ENCODE measurements around the gene SPOCD1.

Gene SPOCD1

GRCh38 chr1:31815752-31816500 lies at the start of gene SPOCD1:
TSS of gene SPOCD1 (minus strand) at chr1:31816022. CDS start at chr1:31815333, 689 bp downstream.
- Histone ChIP-seq H3K27me3 (ENCODE audit: insufficient read depth, low read length) (no peaks in the 10 kb centered on the region), H3K9ac (ENCODE audit: low read depth, low read length) (peak within 1 kb of the TSS; percentile 35; the same call in 1 of the 2 replicates), H3K27ac (ENCODE audit: low read length) (no peak within 1 kb of the TSS), H3K4me3 (ENCODE audit: low read length) (peak within 1 kb of the TSS; percentile 74), H3K36me3 (ENCODE audit: insufficient read depth, low read depth, low read length) (no peaks in the 10 kb centered on the region), H3K4me1 (ENCODE audit: insufficient read depth, low read length) (no peaks in the 10 kb centered on the region; the same call in 1 of the 2 replicates), H3K9me3 (ENCODE audit: insufficient read depth, low read depth, low read length) (no peaks in the 10 kb centered on the region)

GRCh38 chr1:31862071-31862470 lies 46.2 kb upstream of the SPOCD1 start:
- Histone ChIP-seq H3K27ac (ENCODE audit: low read length) (no peak overlapping the region), H3K9me3 (ENCODE audit: insufficient read depth, low read depth, low read length) (no peaks in the 10 kb centered on the region), H3K4me1 (ENCODE audit: insufficient read depth, low read length) (no peaks in the 10 kb centered on the region), H3K27me3 (ENCODE audit: insufficient read depth, low read length) (no peaks in the 10 kb centered on the region), H3K9ac (ENCODE audit: low read depth, low read length) (no peak overlapping the region), H3K4me3 (ENCODE audit: low read length) (no peak overlapping the region), H3K36me3 (ENCODE audit: insufficient read depth, low read depth, low read length) (no peaks in the 10 kb centered on the region)

- Histone ChIP-seq H3K4me3 (ENCODE audit: low read length) (no peak overlapping the region), H3K9me3 (ENCODE audit: insufficient read depth, low read depth, low read length) (no peaks in the 10 kb centered on the region), H3K36me3 (ENCODE audit: insufficient read depth, low read depth, low read length) (no peaks in the 10 kb centered on the region), H3K27me3 (ENCODE audit: insufficient read depth, low read length) (no peaks in the 10 kb centered on the region), H3K9ac (ENCODE audit: low read depth, low read length) (no peak overlapping the region), H3K27ac (ENCODE audit: low read length) (no peak overlapping the region), H3K4me1 (ENCODE audit: insufficient read depth, low read length) (no peaks in the 10 kb centered on the region)
Observed at GRCh38 chr1:31861346-31861745, 45.5 kb upstream of the SPOCD1 start.

GRCh38 chr1:31860581-31860980 lies 44.8 kb upstream of the SPOCD1 start:
- H3K36me3 ChIP-seq (ENCODE audit: insufficient read depth, low read depth, low read length) = no peaks in the 10 kb centered on the region
- H3K27ac ChIP-seq (ENCODE audit: low read length) = no peak overlapping the region
- no peaks in the 10 kb centered on the region for H3K4me1 ChIP-seq (ENCODE audit: insufficient read depth, low read length)
- H3K27me3 ChIP-seq (ENCODE audit: insufficient read depth, low read length) = no peaks in the 10 kb centered on the region
- no peak overlapping the region for H3K9ac ChIP-seq (ENCODE audit: low read depth, low read length)
- H3K4me3 ChIP-seq (ENCODE audit: low read length) = no peak overlapping the region
- H3K9me3 ChIP-seq (ENCODE audit: insufficient read depth, low read depth, low read length) = no peaks in the 10 kb centered on the region

- no peak overlapping the region for H3K9ac ChIP-seq (ENCODE audit: low read depth, low read length)
- H3K4me3 ChIP-seq (ENCODE audit: low read length) = no peak overlapping the region
- H3K9me3 ChIP-seq (ENCODE audit: insufficient read depth, low read depth, low read length) = no peaks in the 10 kb centered on the region
- no peaks in the 10 kb centered on the region for H3K27me3 ChIP-seq (ENCODE audit: insufficient read depth, low read length)
- H3K4me1 ChIP-seq (ENCODE audit: insufficient read depth, low read length) = no peaks in the 10 kb centered on the region
- no peaks in the 10 kb centered on the region for H3K36me3 ChIP-seq (ENCODE audit: insufficient read depth, low read depth, low read length)
- H3K27ac ChIP-seq (ENCODE audit: low read length) = no peak overlapping the region
Observed at GRCh38 chr1:31859719-31860118, 43.9 kb upstream of the SPOCD1 start.

GRCh38 chr1:31859044-31859443 lies 43.2 kb upstream of the SPOCD1 start:
- Histone ChIP-seq H3K4me1 (ENCODE audit: insufficient read depth, low read length) (no peaks in the 10 kb centered on the region), H3K27ac (ENCODE audit: low read length) (no peak overlapping the region), H3K9ac (ENCODE audit: low read depth, low read length) (no peak overlapping the region), H3K36me3 (ENCODE audit: insufficient read depth, low read depth, low read length) (no peaks in the 10 kb centered on the region), H3K9me3 (ENCODE audit: insufficient read depth, low read depth, low read length) (no peaks in the 10 kb centered on the region), H3K27me3 (ENCODE audit: insufficient read depth, low read length) (no peaks in the 10 kb centered on the region), H3K4me3 (ENCODE audit: low read length) (no peak overlapping the region)

GRCh38 chr1:31857863-31858262 lies 42.0 kb upstream of the SPOCD1 start:
- Histone ChIP-seq H3K4me3 (ENCODE audit: low read length) (no peak overlapping the region), H3K27me3 (ENCODE audit: insufficient read depth, low read length) (no peaks in the 10 kb centered on the region), H3K36me3 (ENCODE audit: insufficient read depth, low read depth, low read length) (no peaks in the 10 kb centered on the region), H3K27ac (ENCODE audit: low read length) (no peak overlapping the region), H3K4me1 (ENCODE audit: insufficient read depth, low read length) (no peaks in the 10 kb centered on the region), H3K9ac (ENCODE audit: low read depth, low read length) (no peak overlapping the region), H3K9me3 (ENCODE audit: insufficient read depth, low read depth, low read length) (no peaks in the 10 kb centered on the region)

GRCh38 chr1:31856140-31856539 lies 40.3 kb upstream of the SPOCD1 start:
- no peaks in the 10 kb centered on the region for H3K27me3 ChIP-seq (ENCODE audit: insufficient read depth, low read length)
- no peak overlapping the region for H3K4me3 ChIP-seq (ENCODE audit: low read length)
- no peak overlapping the region for H3K27ac ChIP-seq (ENCODE audit: low read length)
- H3K4me1 ChIP-seq (ENCODE audit: insufficient read depth, low read length) = no peaks in the 10 kb centered on the region
- H3K9me3 ChIP-seq (ENCODE audit: insufficient read depth, low read depth, low read length) = no peaks in the 10 kb centered on the region
- H3K36me3 ChIP-seq (ENCODE audit: insufficient read depth, low read depth, low read length) = no peaks in the 10 kb centered on the region
- no peak overlapping the region for H3K9ac ChIP-seq (ENCODE audit: low read depth, low read length)

GRCh38 chr1:31855038-31855845 lies 39.4 kb upstream of the SPOCD1 start:
- H3K4me1 ChIP-seq (ENCODE audit: insufficient read depth, low read length) = no peaks in the 10 kb centered on the region
- H3K4me3 ChIP-seq (ENCODE audit: low read length) = no peak overlapping the region
- no peaks in the 10 kb centered on the region for H3K36me3 ChIP-seq (ENCODE audit: insufficient read depth, low read depth, low read length)
- no peaks in the 10 kb centered on the region for H3K27me3 ChIP-seq (ENCODE audit: insufficient read depth, low read length)
- no peak overlapping the region for H3K27ac ChIP-seq (ENCODE audit: low read length)
- no peak overlapping the region for H3K9ac ChIP-seq (ENCODE audit: low read depth, low read length)
- no peaks in the 10 kb centered on the region for H3K9me3 ChIP-seq (ENCODE audit: insufficient read depth, low read depth, low read length)

GRCh38 chr1:31849653-31850052 lies 33.8 kb upstream of the SPOCD1 start:
- Histone ChIP-seq H3K9me3 (ENCODE audit: insufficient read depth, low read depth, low read length) (no peaks in the 10 kb centered on the region), H3K27ac (ENCODE audit: low read length) (no peak overlapping the region), H3K4me3 (ENCODE audit: low read length) (no peak overlapping the region), H3K27me3 (ENCODE audit: insufficient read depth, low read length) (no peaks in the 10 kb centered on the region), H3K36me3 (ENCODE audit: insufficient read depth, low read depth, low read length) (no peaks in the 10 kb centered on the region), H3K4me1 (ENCODE audit: insufficient read depth, low read length) (no peaks in the 10 kb centered on the region), H3K9ac (ENCODE audit: low read depth, low read length) (no peak overlapping the region)

GRCh38 chr1:31848381-31848897 lies 32.6 kb upstream of the SPOCD1 start:
- Histone ChIP-seq H3K9ac (ENCODE audit: low read depth, low read length) (no peak overlapping the region), H3K27ac (ENCODE audit: low read length) (no peak overlapping the region), H3K4me1 (ENCODE audit: insufficient read depth, low read length) (no peaks in the 10 kb centered on the region), H3K27me3 (ENCODE audit: insufficient read depth, low read length) (no peaks in the 10 kb centered on the region), H3K9me3 (ENCODE audit: insufficient read depth, low read depth, low read length) (no peaks in the 10 kb centered on the region), H3K4me3 (ENCODE audit: low read length) (no peak overlapping the region), H3K36me3 (ENCODE audit: insufficient read depth, low read depth, low read length) (no peaks in the 10 kb centered on the region)

GRCh38 chr1:31846484-31846883 lies 30.7 kb upstream of the SPOCD1 start:
- no peaks in the 10 kb centered on the region for H3K27me3 ChIP-seq (ENCODE audit: insufficient read depth, low read length)
- no peaks in the 10 kb centered on the region for H3K9me3 ChIP-seq (ENCODE audit: insufficient read depth, low read depth, low read length)
- H3K4me1 ChIP-seq (ENCODE audit: insufficient read depth, low read length) = no peaks in the 10 kb centered on the region
- no peak overlapping the region for H3K9ac ChIP-seq (ENCODE audit: low read depth, low read length)
- no peak overlapping the region for H3K27ac ChIP-seq (ENCODE audit: low read length)
- H3K36me3 ChIP-seq (ENCODE audit: insufficient read depth, low read depth, low read length) = no peaks in the 10 kb centered on the region
- H3K4me3 ChIP-seq (ENCODE audit: low read length) = no peak overlapping the region
